GM12874 (cell line): ENCODE data around the gene PTMA.
A peak's percentile ranks its signal among the peaks of the same experiment; 100 is the strongest.

Source experiments
- TF ChIP-seq, protein P1 (sequence below): IDR thresholded peaks from 2 replicates; pipeline ENCODE4 v1.5.1; 2011; ENCODE audit warnings: low read depth, mild to moderate bottlenecking, control low read depth, low read length, moderate library complexity; ENCODE audit not compliant: insufficient read depth

The PTMA gene

DNA sequence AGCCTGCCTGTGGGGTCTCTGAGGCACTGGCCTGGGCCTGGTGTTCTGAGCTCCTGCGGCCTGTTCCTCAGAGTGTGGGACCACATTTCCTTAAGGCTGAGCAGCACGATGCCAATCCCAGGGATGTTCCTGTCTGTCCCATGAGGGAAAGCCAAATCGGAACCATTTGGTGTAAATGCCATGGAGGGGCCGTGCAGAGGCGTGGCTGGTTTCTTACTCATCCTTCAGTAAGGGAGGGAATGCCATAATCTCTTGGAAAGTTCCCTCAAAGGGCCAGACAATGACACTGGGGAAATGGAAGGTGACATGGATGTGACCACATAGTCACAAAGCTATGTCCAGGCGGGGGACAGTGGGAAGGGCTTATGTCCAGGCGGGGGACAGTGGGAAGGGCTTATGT, 14.4 kb upstream of the PTMA start:
- TF ChIP-seq, protein P1, sequence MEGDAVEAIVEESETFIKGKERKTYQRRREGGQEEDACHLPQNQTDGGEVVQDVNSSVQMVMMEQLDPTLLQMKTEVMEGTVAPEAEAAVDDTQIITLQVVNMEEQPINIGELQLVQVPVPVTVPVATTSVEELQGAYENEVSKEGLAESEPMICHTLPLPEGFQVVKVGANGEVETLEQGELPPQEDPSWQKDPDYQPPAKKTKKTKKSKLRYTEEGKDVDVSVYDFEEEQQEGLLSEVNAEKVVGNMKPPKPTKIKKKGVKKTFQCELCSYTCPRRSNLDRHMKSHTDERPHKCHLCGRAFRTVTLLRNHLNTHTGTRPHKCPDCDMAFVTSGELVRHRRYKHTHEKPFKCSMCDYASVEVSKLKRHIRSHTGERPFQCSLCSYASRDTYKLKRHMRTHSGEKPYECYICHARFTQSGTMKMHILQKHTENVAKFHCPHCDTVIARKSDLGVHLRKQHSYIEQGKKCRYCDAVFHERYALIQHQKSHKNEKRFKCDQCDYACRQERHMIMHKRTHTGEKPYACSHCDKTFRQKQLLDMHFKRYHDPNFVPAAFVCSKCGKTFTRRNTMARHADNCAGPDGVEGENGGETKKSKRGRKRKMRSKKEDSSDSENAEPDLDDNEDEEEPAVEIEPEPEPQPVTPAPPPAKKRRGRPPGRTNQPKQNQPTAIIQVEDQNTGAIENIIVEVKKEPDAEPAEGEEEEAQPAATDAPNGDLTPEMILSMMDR = no peak

DNA sequence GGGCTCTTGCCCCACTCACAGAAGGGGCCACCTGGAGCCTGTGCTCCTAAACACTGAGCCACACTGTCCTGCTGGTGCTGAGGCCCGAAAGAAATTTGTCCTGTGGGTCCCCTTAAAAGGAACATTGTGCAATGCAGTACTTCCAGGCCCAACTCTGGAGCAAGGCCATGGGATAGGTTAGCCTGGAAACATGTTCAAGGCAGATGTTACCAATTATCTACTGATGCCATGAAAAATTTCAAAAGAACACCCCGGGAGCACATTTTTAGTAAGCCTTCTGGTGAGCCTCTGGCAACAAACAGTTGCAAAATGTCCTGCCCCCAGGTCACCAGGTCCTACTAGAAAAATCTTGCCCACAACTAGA, 12.3 kb upstream of the PTMA start:
- TF ChIP-seq, protein P1 = no peak

DNA sequence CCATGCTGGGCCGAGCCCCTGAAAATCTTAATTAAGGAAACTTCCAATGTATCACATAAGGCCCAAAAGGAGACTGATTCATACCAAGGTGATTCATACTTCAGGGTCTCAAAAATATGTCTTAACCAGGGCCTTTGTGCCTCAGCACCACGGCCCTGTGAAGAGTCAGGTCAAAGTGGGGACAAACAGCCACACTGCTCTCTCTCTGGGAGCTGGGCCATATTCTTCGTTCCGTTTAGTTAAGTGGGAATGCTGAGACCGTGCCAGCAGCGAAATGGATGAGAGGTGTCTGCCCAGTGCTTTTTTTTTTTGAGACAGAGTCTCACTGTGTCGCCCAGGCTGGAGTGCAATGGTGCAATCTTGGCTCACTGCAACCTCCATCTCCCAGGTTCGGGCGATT, 9.3 kb upstream of the PTMA start:
- TF ChIP-seq, protein P1 = no peak

DNA sequence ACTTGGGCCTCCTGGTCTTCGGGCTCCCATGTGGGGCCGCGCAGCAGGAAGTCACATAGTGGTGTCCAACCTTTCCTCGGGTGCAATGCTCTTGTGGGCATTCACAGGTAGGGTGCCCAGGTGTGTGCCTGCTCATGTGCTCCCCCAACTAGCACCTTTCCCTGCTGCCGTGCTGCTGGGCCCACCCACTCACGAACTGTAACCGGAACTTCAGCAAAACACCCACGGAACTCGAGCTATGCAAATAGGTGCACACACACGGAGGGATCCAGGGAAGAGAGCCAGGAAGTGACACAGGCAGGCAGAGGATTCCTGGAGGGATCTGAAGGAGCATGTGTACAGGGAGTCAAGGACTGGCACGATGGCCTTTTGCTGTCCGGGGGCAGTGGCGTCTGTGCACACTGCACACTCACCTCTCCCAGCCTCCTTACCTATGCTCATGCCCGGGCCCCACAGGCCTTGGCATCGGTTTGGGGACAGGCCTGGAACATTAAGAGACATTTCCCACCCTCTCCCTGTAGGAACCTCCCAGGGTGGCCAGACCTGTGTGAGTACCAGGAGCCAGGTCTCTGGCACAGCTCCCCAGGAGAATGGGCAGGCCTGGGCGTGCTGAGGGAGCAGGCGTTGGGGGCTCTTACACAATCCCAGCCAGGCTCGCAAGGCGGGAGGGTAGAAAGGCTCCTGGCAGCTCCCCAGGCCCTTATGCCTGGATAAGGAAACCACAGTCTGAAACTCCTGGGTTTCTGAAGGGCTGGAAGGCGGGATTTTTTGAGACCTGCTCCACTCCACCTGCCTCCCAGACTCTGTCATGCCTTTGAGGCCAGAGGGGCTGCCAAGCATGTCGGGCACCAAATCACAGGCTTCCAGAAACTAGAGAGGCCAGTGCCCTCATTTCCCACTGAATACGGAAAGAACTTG, 6.6 kb upstream of the PTMA start:
- TF ChIP-seq, protein P1 = no peak

DNA sequence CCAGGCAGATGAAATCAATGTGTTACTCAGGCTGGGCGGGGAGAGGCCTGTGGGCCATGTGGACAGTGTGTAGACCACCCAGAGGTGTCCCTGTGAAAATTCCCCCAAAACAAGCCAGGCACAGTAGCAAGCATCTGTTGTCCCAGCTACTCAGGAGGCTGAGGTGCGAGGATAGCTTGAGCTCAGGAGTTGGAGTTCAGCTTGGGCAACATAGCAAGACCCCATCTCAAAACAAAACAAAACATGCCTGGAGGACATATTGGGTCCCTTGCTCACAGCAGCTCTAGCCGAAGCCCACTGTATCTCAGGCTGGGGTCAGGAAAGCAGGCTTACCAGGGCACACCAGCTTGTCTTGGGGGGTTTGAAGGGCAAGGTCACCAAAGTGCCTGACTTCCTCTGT, 4.3 kb upstream of the PTMA start:
- TF ChIP-seq, protein P1 = no peak

DNA sequence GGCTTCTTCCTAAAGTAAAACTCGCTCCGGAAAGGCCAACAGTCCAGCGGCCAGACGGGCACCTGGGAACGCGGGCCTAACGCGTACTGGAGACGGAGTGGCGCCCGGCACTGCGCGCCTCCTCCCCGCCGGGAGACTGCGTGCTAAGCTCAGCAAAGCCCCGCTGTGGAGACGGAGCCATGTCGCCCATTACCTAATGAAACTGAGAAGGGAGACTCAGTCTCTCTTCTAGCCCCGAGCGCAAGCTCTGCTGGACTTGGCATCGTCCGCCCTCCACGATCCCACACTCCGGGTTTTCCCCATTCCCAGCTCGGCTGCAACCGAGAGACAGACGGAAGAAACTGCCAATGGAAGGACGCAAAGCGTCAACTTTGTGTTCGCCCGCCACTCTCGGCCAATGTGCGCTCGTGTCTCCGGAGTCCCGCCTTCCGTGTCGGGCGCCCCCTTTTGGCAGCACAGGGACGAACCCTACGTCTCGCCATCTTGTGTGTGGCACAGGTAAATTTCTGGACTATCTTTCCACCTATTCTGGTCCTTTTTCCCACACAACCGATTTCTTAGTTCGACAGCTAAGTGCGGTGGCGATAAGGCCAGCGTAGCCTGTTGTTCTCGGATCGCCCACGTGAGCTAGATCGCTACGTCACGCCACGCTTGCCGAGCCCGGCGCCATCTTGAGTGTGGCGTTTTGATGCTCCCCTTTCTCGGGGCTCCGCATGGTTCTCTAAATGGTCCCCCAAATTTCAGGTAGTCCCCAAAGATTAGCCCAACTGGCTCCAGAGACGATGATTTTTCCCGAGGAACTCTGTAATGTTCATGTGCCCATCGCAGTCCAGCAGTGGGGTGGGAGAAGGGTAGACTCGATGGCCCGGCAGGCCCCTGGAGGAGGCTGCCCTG, 1.3 kb upstream of the PTMA start:
- TF ChIP-seq, protein P1 = peak; percentile 94

DNA sequence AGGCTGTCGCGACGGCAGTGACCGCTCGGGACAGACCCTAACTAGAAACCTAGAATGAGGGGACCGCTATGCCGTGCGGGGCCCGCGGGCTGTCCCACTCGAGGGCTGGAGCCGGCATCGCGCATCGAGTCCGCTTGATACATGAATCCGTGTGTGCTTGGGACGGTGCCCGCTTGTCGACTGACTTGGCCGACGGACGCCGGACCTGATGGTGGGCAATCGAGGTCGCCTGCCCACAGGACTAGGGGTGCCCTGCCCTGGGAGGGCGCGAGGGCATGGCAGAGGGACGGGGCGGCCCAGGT, 749 bp upstream of the PTMA start:
- TF ChIP-seq, protein P1 = no peak
